Superior temporal gyrus (tissue), 1 donor: ENCODE results near the gene ARID5B.

Experiments
- DNase-seq: peaks from one replicate; pipeline ENCODE4 v3.0.0-alpha.2; 2016; ENCODE audit errors: extremely low spot score

The ARID5B gene

GRCh38 chr10:61989995-61990760 lies 88.7 kb downstream of the ARID5B start:
- DNase-seq, result no peak

- no peak for DNase-seq
Measured at GRCh38 chr10:61990761-61991135, 89.2 kb downstream of the ARID5B start.

- no peak for DNase-seq
Measured at GRCh38 chr10:61991166-61991565, 89.7 kb downstream of the ARID5B start.

GRCh38 chr10:61992059-61992460 lies 90.6 kb downstream of the ARID5B start:
- no peak for DNase-seq

GRCh38 chr10:61992671-61993668 lies 91.5 kb downstream of the ARID5B start:
- DNase-seq, result no peak

- no peak for DNase-seq
Measured at GRCh38 chr10:61993711-61994401, 92.4 kb downstream of the ARID5B start.

GRCh38 chr10:61994405-61995219 lies 93.1 kb downstream of the ARID5B start:
- no peak for DNase-seq

- no peak for DNase-seq
Measured at GRCh38 chr10:61995220-61995503, 93.7 kb downstream of the ARID5B start.

- DNase-seq, result no peak
Measured at GRCh38 chr10:61998937-61999336, 97.4 kb downstream of the ARID5B start.

GRCh38 chr10:62000037-62000603 lies 98.6 kb downstream of the ARID5B start:
- no peak for DNase-seq

GRCh38 chr10:62000726-62001125 lies 99.2 kb downstream of the ARID5B start:
- no peak for DNase-seq

- DNase-seq, result no peak
Measured at GRCh38 chr10:62001898-62002297, 100.4 kb downstream of the ARID5B start.

- DNase-seq, result no peak
Measured at GRCh38 chr10:62002753-62003152, 101.3 kb downstream of the ARID5B start.

- no peak for DNase-seq
Measured at GRCh38 chr10:62004042-62004441, 102.5 kb downstream of the ARID5B start.

- no peak for DNase-seq
Measured at GRCh38 chr10:62005281-62005680, 103.8 kb downstream of the ARID5B start.

- no peak for DNase-seq
Measured at GRCh38 chr10:62005687-62006086, 104.2 kb downstream of the ARID5B start.

- no peak for DNase-seq
Measured at GRCh38 chr10:62007145-62007544, 105.6 kb downstream of the ARID5B start.

- no peak for DNase-seq
Measured at GRCh38 chr10:62008196-62008595, 106.7 kb downstream of the ARID5B start.

GRCh38 chr10:62008946-62009345 lies 107.4 kb downstream of the ARID5B start:
- no peak for DNase-seq

GRCh38 chr10:62010366-62010765 lies 108.9 kb downstream of the ARID5B start:
- no peak for DNase-seq

GRCh38 chr10:62011558-62011957 lies 110.1 kb downstream of the ARID5B start:
- no peak for DNase-seq
